Astrocyte of the cerebellum (primary cell): ENCODE data around the gene PLCXD3.
"Not testable (repeated sequence)": the region's sequence is repeated elsewhere in the genome, so short reads cannot be mapped to it uniquely, and the experiment has no call there.

ENCODE experiments used
- DNase-seq: peaks from one replicate; pipeline ENCODE4 v3.0.0-alpha.2; 2011; ENCODE audit warnings: low read depth
- H3K4me3 ChIP-seq: 2 replicates; pipeline ENCODE4 v1.5.1; 2011; ENCODE audit warnings: mild to moderate bottlenecking, low read depth, low read length, moderate library complexity
- in situ Hi-C: cut with HindIII; loops from 2 replicates; pipeline ENCODE4 v1.10.0; 2017; ENCODE audit warnings: low sequenced_read_pairs
- TF ChIP-seq, protein P1 (sequence below): IDR thresholded peaks from 2 replicates; pipeline ENCODE4 v1.5.1; 2012; ENCODE audit warnings: low read length, low read depth, moderate library complexity, mild to moderate bottlenecking; ENCODE audit errors: missing control alignments

Gene PLCXD3

GRCh38 chr5:41336471-41336870, 173.9 kb downstream of the PLCXD3 start:
- in situ Hi-C loops, result no loop called here
- TF ChIP-seq, protein P1, sequence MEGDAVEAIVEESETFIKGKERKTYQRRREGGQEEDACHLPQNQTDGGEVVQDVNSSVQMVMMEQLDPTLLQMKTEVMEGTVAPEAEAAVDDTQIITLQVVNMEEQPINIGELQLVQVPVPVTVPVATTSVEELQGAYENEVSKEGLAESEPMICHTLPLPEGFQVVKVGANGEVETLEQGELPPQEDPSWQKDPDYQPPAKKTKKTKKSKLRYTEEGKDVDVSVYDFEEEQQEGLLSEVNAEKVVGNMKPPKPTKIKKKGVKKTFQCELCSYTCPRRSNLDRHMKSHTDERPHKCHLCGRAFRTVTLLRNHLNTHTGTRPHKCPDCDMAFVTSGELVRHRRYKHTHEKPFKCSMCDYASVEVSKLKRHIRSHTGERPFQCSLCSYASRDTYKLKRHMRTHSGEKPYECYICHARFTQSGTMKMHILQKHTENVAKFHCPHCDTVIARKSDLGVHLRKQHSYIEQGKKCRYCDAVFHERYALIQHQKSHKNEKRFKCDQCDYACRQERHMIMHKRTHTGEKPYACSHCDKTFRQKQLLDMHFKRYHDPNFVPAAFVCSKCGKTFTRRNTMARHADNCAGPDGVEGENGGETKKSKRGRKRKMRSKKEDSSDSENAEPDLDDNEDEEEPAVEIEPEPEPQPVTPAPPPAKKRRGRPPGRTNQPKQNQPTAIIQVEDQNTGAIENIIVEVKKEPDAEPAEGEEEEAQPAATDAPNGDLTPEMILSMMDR, result no peak
- DNase-seq, result no peak
- H3K4me3 ChIP-seq, result no peak overlapping the region

GRCh38 chr5:41335596-41336181, 174.7 kb downstream of the PLCXD3 start:
- no peak overlapping the region for H3K4me3 ChIP-seq
- in situ Hi-C loops, result no loop called here
- TF ChIP-seq, protein P1, result no peak
- DNase-seq, result no peak

DNA sequence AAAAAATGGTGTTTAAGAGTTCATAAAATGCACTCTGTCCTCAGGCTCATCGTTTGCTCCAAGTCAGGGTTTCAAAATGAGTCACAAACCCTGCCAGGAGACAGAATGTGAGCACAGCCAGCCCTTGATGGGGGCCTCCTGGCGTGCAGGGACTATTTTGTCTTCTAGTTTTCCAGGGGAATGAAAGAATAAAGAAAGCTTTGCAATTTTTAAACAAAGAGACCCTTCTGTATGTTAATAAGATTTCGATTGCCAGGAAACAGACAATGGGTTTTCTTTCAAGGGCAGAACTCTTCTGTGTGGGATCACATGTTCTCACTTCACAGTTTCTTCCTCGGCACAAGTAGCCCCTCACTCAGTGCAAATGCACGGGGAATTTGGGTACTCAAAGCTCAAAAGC, 175.6 kb downstream of the PLCXD3 start:
- DNase-seq, result peak; percentile 8
- H3K4me3 ChIP-seq, result no peak overlapping the region
- TF ChIP-seq, protein P1, result no peak
- in situ Hi-C loops, result no loop called here

- in situ Hi-C loops, result no loop called here
- TF ChIP-seq, protein P1, result no peak
- no peak overlapping the region for H3K4me3 ChIP-seq
- no peak for DNase-seq
These were observed 176.2 kb downstream of the PLCXD3 start for GRCh38 chr5:41334221-41334620.

GRCh38 chr5:41325074-41325473, 185.3 kb downstream of the PLCXD3 start:
- no peak for DNase-seq
- in situ Hi-C loops, result no loop called here
- H3K4me3 ChIP-seq, result no peak overlapping the region
- TF ChIP-seq, protein P1, result no peak

DNA sequence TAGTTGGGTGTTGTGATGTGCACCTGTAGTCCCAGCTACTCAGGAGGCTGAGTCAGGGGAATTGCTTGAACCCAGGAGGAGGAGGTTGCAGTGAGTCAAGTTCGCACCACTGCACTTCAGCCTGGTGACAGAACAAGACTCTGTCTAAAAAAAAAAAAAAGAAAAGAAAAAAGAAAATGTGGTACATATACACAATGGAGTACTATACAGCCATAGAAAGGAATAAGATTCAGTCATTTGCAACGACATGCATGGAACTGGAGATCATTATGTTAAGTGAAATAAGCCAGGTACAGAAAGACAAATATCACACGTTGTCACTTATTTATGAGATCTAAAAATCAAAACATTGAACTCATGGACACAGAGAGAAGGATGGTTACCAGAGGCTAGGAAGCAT, 187.6 kb downstream of the PLCXD3 start:
- in situ Hi-C loops, H3K4me3 ChIP-seq, DNase-seq: not testable (repeated sequence)

DNA sequence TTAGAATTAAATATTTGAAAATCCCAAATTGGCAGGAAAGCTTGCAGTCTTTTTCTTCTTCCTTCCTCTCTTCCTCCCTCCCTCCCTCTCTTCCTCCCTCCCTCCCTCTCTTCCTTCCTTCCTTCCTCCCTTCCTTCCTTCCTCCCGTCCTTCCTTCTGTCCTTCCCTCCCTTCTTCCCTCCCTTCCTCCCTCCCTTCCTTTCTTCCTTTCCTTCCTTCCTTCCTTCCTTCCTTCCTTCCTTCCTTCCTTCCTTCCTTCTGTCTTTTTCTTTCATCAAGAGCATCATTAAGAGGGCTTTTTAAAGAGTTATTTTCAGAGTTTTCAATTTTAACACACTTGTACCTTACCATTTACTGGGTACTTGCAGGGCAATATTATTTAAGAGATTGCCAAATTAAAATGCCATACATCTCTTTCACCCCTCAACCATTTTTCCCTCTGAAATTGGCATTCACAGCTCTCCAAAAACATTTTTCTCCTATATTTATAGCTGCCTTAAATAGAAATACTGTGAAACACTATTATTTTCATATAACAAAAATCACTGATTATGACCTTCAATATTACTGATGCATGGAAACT, 197.8 kb downstream of the PLCXD3 start:
- TF ChIP-seq, protein P1, result no peak
- in situ Hi-C loops, result no loop called here
- H3K4me3 ChIP-seq, result no peak overlapping the region
- DNase-seq, result no peak
